Measurements from ENCODE around the gene C1orf115.
"Not testable (repeated sequence)": the region's sequence is repeated elsewhere in the genome, so short reads cannot be mapped to it uniquely, and the experiment has no call there.

C1orf115 gene

DNA sequence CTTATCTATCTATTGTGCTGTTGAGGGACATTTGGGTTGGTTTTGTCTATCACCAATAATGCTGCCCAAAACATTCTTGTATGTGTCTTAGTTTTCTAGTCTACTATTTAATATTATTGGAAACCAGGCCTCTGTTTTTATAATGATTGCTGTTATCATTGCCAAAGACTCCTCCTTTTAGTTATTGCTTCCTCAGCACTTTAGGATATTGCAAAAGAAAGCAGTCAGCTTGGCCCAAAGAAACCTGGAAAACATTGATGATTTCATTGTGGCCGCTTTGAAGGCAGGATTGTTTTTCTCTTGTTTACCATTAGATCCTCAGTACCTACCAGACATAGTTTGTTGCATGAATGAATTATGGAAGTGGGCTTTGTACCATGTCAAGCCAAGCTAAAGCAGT, 37.4 kb downstream of the C1orf115 start:
- no peak for DNase-seq

DNA sequence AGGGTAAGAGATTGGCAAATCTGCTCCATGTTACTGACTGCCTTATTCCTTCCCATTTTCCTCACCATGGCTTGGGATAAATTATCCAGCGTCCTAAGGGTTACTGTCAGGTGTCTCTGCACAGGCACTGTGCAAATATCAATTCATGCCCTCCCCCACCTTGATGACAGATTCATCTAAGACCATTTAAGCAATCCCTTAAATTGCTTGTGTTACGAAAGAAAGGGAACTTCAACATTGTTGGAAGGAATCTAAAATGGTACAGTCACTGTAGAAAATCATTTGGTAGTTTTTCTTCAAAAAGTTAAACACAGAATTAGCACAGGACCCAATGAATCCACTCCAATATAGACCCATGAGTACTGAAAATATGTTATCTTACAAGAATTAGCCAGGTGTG, 40.3 kb downstream of the C1orf115 start:
- no peak for DNase-seq

DNA sequence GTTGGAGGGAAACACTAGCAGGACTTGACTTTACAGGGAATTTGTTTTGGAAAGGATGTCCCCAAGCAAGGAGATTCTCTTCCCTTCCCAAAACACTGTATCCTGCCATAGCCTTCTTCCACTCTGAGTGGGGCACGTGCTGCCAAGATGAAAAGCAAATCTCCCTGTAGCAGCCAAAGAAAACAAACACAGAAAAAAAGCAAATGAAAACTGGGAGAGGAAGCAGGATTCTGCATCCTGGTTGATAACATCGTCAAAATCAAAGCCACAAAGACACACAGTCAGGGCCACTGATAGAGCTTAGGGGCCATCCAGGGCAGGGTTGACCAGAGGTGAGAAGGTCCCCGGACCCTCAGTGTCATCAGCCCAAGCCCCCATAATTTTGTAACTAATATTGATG, 42.0 kb downstream of the C1orf115 start:
- DNase-seq, result no peak

DNA sequence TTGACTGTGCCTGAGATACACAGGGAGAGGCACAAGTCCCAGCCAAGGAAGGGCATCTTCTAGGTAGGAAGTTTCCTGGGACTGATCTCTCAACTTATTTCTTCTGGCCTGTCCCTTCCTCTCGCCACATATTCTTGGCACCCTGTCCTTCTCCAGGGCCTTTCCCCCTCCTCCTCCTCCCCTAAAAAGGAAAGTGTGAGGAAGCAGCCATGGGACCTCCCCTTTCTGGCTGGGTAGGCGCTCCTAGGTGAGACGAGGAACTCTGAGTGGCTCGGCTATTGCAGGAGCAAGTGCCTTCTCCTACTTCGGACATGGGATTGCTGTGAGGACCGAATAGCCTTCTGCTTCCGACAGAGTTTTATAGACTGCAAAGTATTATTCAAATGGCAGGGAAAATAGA, 42.5 kb downstream of the C1orf115 start:
- DNase-seq, result no peak

DNA sequence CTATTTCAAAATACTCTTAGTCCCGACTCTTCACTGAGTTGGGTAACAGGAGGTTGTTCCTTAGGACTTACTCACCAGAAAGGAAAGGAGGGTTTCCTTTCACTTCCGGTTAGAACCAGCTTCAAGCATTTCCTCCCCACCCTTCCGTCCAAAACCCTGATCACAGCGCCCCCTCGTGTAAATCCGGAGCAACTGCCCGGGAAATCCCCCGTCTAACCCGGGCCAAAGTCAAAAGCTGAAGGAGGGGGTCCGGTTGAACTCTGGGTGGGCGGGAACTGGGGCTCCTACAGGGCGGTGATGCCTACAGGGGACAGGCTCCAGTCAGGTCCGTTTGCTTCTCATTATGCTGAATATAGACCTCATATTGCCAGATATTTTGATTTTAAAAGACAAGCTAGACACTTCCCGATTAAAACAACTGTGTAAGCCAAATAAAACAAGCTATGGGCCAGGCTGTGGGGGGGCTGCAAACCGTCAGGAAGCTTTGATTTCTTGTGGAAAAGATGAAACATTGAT, 43.0 kb downstream of the C1orf115 start:
- peak; percentile 68 for DNase-seq

DNA sequence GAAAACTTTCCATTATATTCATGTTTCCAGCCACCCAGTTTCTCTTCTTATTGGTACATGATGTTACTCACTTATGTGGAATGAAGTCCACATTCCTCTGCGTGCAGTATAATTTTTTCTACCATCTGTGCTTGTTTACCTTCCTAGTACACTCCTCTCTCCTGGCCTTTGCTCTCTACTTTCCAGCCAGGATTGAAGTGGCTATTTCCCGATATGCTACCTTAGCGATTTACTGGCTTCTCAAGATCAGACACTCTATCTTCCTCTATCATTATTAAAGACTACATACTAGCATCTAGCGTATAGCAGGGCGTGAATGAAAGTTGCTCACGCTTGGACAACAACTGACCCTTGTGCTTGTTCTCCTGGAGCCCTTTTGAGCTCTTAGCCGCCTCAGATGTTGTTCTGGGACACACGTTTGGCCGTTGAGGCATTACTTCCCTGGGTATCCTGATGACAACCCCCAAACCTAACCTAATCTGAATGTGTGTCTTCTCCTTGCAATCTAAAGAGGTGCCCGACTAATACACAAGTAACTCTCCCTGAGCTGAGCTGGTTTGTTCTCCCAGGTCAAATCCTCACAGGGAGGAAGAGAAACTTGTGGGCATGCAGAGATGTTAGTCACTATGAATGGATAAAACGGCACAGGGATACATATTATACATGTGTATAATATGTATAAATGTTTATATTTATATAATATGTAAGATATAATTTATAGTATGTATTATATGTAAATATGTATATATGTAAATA, 44.6 kb downstream of the C1orf115 start:
- DNase-seq, result no peak

DNA sequence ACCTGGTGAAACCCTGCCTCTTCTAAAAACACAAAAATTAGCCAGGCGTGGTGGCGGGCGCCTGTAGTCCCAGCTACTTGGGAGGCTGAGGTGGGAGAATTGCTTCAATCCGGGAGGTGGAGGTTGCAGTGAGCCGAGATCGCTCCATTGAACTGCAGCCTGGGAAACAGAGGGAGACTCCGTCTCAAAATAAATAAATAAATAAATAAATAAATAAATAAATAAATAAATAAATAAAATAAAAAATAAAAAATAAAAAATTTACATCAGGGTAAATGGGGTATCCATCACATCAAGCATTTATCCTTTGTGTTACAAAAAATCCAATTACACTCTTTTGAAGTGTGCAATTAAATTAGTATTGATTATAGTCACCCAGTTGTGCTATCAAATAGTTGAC, 46.1 kb downstream of the C1orf115 start:
- not testable (repeated sequence) for DNase-seq

DNA sequence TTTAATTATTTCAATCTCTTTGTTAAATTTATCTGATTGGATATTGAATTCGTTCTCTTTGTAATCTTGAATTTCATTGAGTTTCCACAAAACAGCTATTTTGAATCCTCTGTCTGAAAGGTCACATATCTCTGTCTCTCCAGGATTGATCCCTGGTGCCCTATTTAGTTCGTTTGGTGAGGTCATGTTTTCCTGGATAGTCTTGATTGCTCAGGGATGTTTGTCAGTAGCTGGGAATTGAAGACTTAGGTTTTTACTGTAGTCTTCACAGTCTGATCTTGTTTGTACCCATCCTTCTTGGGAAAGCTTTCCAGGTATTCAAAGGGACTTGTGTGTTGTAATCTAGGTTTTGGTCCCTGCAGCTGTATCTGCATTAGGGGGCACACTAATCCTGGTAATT, 51.2 kb downstream of the C1orf115 start:
- DNase-seq, result no peak

DNA sequence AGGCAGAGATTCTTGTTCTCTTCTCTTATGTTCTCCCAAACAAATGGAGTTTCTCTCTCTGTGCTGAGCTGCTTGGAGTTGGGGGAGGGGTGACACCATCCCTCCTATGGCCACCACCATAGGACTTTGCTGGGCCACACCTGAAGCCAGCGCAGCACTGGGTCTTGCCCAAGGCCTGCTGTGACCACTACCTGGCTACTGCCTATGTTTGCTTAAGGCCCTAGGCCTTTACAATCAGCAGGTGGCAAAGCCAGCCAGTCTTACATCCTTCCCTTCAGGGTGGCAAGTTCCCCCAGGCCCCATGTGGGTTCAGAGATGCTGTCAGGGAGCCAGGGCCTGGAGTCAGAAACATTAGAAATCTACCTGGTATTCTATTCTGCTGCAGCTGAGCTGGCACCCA, 51.7 kb downstream of the C1orf115 start:
- no peak for DNase-seq

DNA sequence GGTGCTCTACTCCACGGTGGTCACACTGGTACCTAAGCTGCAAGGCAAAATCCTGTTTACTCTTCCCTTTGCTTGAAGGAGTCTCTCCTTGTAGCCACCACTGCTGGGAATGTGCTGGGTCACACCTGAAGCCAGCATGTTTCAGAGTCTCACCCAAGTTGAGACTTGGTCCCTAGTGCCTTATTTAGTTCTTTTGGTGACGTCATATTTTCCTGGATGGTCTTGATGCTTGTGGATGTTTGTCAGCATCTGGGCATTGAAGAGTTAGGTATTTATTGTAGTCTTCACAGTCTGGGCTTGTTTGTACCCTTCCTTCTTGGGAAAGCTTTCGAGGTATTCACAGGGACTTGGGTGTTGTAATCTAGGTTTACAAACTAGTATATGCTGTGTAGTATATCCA, 52.4 kb downstream of the C1orf115 start:
- DNase-seq, result no peak

DNA sequence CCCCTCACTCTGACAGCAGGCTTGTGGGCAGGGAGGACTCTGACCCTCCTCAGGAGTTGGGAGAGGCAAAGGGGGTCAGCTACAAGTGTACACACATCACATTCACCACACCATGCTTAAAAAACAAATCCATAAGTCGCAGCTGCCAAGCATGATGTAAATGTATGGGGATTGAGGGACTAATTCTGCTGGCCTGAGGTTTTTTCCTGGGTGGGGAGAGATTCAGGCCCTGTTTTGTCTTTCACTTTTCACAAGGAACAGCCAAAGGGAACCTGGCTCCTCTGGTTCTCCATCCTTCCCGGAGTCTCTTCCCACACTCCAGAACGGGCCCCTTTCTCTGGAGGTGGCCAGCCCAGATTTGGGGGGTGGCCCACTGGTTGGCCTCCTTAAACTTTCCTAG, 56.7 kb downstream of the C1orf115 start:
- no peak for DNase-seq

DNA sequence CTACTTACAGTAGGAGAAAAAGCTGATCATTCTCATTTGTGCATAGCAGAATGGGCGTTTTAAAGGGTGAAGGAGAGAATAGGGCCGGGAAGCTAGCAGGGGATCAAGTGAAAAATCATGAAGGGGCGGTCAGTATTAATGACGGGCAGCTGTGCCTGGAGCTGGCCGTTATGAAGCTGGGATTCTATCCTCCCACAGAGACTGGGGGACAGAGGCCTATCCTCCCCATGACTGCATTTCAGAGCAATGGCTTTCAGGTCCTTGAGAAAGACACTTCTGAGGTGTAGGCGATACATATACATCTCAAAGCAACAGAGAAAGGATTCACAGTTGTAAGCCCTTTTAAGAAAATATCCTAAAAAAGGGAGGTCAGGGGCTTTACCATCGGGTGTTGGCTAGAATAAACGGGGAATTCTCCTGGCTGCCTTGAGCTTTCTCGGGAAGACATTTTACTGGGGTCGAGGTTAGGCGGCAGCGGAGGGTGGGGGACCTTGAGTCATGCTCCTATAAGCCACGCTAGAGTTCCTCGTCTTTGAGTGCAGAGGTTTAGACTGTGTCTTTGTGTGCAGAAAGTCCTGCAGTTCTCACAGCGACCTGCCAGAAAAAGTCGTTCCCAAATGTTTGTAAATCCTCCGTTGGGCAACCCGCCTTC, 57.4 kb downstream of the C1orf115 start:
- DNase-seq, result no peak

DNA sequence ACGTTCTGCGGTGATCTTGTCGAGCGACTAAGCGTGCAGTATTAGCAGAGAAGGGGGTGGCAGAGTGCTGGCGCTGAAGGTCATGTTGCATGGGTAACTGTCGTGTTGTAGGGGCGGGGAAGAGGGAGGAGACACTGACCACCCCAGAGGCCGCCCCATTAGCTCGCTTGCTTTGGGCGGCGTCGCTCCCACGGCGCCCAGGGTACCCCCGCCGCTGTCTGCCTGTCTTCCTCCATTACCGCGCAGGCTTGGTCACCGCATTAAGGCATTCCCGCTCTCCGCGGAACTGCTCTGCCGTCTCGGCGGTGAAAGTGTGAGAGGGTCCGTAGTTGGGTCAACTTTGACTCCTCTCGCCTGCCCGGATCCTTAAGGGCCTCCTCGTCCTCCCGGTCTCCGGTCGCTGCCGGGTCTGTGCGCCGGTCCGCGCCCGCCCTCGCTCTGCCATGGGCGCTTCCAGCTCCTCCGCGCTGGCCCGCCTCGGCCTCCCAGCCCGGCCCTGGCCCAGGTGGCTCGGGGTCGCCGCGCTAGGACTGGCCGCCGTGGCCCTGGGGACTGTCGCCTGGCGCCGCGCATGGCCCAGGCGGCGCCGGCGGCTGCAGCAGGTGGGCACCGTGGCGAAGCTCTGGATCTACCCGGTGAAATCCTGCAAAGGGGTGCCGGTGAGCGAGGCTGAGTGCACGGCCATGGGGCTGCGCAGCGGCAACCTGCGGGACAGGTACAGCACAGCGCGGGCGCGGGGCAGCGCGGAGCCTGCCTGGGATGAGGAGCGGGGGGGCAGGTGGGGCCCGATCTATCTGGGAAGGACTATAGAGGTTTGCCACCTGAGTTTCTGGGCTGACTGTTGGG, 58.1 kb downstream of the C1orf115 start, which contains the start of gene MTARC2:
TSS of gene MTARC2 (plus strand) at position 234 of the 846 bp plus-strand sequence. CDS start at position 444, 210 bp downstream.
- no peak for DNase-seq

Data from NCI-H1694 (cell line).